C4-2B (cell line): ENCODE measurements around the gene FBXL17.

Experiments
- CTCF ChIP-seq: fragments of 450-650 bp; conservative IDR thresholded peaks from 2 replicates; pipeline ENCODE4 v1.5.1; 2017; ENCODE audit warnings: mild to moderate bottlenecking
- ZFX ChIP-seq: fragments of 450-650 bp; IDR thresholded peaks from 2 replicates; pipeline ENCODE4 v1.6.1; 2017

DNA sequence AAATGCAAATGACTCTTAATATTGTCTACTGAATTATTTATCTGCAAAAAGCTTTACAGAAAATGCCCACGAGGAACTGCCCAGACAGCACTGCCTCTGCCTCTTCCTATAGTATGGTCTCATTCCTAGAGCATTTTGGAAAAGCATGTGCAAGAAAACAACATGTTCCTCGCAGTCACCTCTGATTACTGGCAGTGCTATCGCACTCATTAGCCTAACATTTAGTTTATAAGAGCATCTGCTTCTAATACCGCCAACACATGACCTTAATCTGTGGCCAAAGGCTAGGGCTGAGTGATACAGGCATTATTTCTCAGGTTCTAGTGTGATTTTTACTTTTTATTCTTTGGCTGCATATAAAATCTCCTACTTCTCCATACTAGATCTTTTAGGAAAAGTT, 259.2 kb downstream of the FBXL17 start:
- TF ChIP-seq CTCF (no peak), ZFX (no peak)
